Astrocyte of the cerebellum (primary cell): ENCODE data around the gene IGF1R.

Experiments used
- DNase-seq: peaks from one replicate; pipeline ENCODE4 v3.0.0-alpha.2; 2011; ENCODE audit warnings: low read depth
- H3K4me3 ChIP-seq: 2 replicates; pipeline ENCODE4 v1.5.1; 2011; ENCODE audit warnings: mild to moderate bottlenecking, low read depth, low read length, moderate library complexity
- CTCF ChIP-seq: IDR thresholded peaks from 2 replicates; pipeline ENCODE4 v1.5.1; 2012; ENCODE audit warnings: low read length, low read depth, moderate library complexity, mild to moderate bottlenecking; ENCODE audit errors: missing control alignments
- in situ Hi-C: cut with HindIII; loops from 2 replicates; pipeline ENCODE4 v1.10.0; 2017; ENCODE audit warnings: low sequenced_read_pairs

IGF1R gene

DNA sequence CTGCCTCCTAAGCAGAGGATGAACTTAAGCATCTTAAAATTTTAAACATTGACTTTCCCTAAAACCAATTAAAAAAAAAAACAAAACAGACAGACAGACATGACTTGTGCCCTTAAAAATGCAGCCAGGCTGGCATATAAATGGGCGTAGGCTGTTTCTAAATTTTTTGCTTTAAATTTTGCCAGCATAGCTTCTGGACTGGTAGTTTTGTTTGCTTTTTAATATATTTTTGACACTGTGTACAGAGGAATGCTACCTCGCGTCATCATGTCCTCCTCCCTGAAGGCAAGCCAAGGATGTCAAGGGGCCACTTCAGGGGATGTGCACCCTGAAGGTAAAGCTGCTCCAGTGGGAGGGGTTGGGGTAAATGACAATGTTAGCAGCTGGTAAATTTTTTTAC, 224.4 kb downstream of the IGF1R start:
- in situ Hi-C loops = no loop called here
- H3K4me3 ChIP-seq = no peak overlapping the region

DNA sequence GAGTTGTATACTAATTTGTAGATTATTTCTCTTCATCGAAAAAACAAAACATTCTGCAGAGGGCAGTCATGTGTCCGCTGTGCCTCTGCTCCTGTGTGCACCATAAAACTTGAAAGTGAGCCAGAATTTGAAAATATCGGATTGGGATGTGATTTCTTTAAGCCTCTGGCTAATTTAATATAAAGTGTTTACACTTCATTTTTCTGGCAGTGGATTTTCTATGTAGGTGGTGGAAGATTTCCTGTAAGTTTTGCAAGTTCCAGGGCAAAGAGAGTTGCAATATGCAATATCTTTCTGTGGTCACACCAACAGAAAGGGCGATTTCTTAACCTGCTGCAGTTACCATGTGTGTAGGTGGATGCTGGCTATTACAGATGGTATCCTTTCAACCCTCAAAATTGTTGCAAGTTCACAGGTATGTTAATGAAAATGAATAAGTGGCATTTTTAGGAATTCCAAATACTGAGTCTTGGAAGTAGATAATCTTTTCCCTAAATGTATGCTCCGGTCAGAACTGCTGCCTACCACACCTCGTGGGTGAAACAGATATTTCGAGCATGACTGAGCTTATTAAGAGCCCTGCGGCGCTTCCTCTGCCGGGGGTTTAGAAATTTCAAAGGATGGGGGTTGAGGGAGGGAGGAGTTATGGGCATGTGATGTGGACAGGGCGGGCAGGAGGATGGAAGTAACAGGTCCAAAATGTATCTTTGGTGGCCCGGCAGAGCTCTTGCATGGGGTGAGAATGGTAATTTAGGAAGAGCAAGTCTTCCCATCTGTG, 225.3 kb downstream of the IGF1R start:
- no peak for TF ChIP-seq CTCF
- DNase-seq = no peak
- H3K4me3 ChIP-seq = peak overlapping the region; percentile 10
- in situ Hi-C loops = no loop called here

More for the DNA sequence above, 224.4 kb downstream of the IGF1R start:
- no peak for DNase-seq
- no peak for TF ChIP-seq CTCF

DNA sequence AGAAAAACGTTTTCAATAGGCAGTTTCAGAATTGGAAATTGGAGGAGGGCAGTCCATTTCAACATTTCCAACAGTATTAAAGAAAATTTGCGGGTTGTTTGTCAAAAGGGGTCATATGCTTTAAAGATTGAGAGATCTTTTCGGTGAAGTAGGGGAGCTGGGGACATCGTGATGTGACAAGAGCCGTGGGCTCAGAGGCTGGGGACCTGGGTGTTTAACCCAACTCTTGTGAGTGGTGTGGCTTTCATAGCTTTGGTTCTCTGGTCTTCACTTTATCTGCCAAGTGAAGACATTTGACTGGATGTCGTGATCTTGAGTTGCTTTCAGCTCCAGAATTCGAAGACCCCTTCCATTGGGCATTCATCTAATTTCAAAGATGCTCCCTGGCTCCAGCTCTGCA, 226.0 kb downstream of the IGF1R start:
- no peak for TF ChIP-seq CTCF
- no peak for DNase-seq
- H3K4me3 ChIP-seq = no peak overlapping the region
- in situ Hi-C loops = no loop called here

DNA sequence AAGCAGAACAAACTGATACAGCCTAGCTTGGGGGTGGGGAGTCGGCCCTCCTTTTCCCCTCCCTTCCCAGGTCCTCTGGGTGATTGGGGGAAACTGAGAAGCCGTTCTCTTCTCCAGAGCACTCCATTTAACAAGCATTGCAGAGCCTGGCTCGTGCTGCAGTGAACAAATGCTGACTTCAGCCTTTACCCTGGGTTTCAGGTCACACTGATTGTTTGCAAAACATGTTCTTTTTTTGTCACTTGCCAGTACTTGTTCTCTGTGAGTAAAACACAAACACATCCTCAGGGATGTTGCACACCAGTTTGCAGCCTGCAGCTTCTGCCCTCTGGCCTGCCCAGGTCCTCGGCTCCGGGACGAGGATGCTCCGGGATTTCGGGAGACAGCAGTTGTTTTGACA, 226.4 kb downstream of the IGF1R start:
- no peak for DNase-seq
- in situ Hi-C loops = no loop called here
- no peak for TF ChIP-seq CTCF
- no peak overlapping the region for H3K4me3 ChIP-seq

GRCh38 chr15:98875309-98875708, 227.0 kb downstream of the IGF1R start:
- no peak overlapping the region for H3K4me3 ChIP-seq
- TF ChIP-seq CTCF = no peak
- in situ Hi-C loops = no loop called here
- DNase-seq = no peak

GRCh38 chr15:98876451-98877369, 228.4 kb downstream of the IGF1R start:
- no peak for TF ChIP-seq CTCF
- H3K4me3 ChIP-seq = no peak overlapping the region
- in situ Hi-C loops = no loop called here
- no peak for DNase-seq
